Skeletal muscle satellite cell (primary cell): ENCODE results near the gene PPIB. TPM values are rescaled to one million over a fixed set of nuclear protein-coding genes. Genes with fewer than 3 reads are reported as not detected.

Experiments used
- H3K27me3 ChIP-seq: 2 replicates; pipeline ENCODE4 v1.7.0; 2013; ENCODE audit warnings: low read length; ENCODE audit not compliant: control insufficient read depth, insufficient read depth
- H3K36me3 ChIP-seq: 2 replicates; pipeline ENCODE4 v1.7.0; 2013; ENCODE audit warnings: mild to moderate bottlenecking, control low read depth, low read length; ENCODE audit not compliant: insufficient read depth
- H3K4me1 ChIP-seq: 2 replicates; pipeline ENCODE4 v1.7.0; 2013; ENCODE audit warnings: low read length; ENCODE audit not compliant: control insufficient read depth, insufficient read depth
- H3K4me2 ChIP-seq: 2 replicates; pipeline ENCODE4 v1.7.0; 2013; ENCODE audit warnings: mild to moderate bottlenecking, low read length
- H3K4me3 ChIP-seq: 2 replicates; pipeline ENCODE4 v1.7.0; 2013; ENCODE audit warnings: low read length
- H3K9ac ChIP-seq: 2 replicates; pipeline ENCODE4 v1.7.0; 2013; ENCODE audit warnings: mild to moderate bottlenecking, low read depth, low read length, moderate library complexity
- H3K9me3 ChIP-seq: replicated peaks from 2 replicates; pipeline ENCODE4 v1.7.0; 2013; ENCODE audit warnings: mild to moderate bottlenecking, control low read depth, low read length
- total RNA-seq: library from RNA; depleted of rRNA; stranded (reverse); fragments of >200 nt; gene quantifications from 2 replicates; pipeline ENCODE4 v1.2.3, GENCODE V29; 2012; rRNA removed

The PPIB gene
- total RNA-seq: 995 TPM in 2 replicates

DNA sequence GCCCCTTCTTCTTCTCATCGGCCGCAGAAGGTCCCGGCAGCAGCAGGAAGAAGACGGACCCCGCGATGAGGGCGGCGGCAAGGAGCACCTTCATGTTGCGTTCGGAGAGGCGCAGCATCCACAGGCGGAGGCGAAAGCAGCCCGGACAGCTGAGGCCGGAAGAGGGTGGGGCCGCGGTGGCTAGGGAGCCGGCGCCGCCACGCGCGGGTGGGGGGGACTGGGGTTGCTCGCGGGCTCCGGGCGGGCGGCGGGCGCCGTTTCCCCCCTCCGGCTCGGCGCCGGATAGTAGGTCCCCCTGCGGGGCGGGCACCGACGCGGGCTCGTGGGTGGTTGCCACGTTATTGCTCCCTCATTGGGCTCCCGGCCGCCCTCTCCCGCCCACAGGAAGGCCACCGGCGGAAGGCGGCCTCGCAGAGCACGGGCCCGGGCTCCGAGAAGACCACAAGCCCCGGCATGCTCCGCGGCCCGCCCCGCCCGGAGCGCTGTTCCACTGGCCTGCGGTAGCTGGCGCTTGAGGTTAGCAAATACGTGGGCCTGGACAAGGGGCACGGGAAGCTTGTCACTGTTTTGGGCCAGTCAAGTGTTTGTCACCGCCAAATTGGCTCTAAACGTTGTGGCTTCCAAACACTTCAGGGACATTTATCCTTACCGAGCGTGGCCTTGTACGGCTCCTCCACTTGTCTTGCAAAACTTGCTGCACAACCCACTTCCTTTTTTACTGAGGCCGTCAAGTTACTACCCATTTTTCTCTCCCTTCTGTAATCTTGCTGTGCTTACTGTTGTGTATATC lies at the start of gene PPIB:
Gene PPIB (minus strand): TSS at position 154 of the 790 bp plus-strand sequence. CDS start 36 bp downstream, at position 118.
- peak within 1 kb of the TSS; percentile 94 for H3K9ac ChIP-seq
- H3K4me3 ChIP-seq: peak within 1 kb of the TSS; percentile 99
- H3K4me2 ChIP-seq: peak within 1 kb of the TSS; percentile 95
- no peaks in the 10 kb centered on the region for H3K27me3 ChIP-seq
- H3K4me1 ChIP-seq: peaks cover 30% of the 10 kb centered on the region
- H3K36me3 ChIP-seq: peaks cover 24% of the 10 kb centered on the region
- H3K9me3 ChIP-seq: no peaks in the 10 kb centered on the region

- H3K4me3 ChIP-seq: no peak overlapping the region
- no peaks in the 10 kb centered on the region for H3K9me3 ChIP-seq
- no peaks in the 10 kb centered on the region for H3K27me3 ChIP-seq
- peaks cover 14% of the 10 kb centered on the region for H3K36me3 ChIP-seq
- H3K4me2 ChIP-seq: no peak overlapping the region
- H3K9ac ChIP-seq: no peak overlapping the region
- H3K4me1 ChIP-seq: no peaks in the 10 kb centered on the region
Observed at GRCh38 chr15:64211696-64212095, 48.9 kb upstream of the PPIB start.

GRCh38 chr15:64210371-64210770 lies 47.5 kb upstream of the PPIB start:
- Histone ChIP-seq H3K9ac (no peak overlapping the region), H3K27me3 (no peaks in the 10 kb centered on the region), H3K36me3 (peaks cover 14% of the 10 kb centered on the region), H3K9me3 (no peaks in the 10 kb centered on the region), H3K4me3 (no peak overlapping the region), H3K4me2 (no peak overlapping the region), H3K4me1 (no peaks in the 10 kb centered on the region)

- Histone ChIP-seq H3K36me3 (peaks cover 16% of the 10 kb centered on the region), H3K4me1 (no peaks in the 10 kb centered on the region), H3K4me3 (no peak overlapping the region), H3K27me3 (no peaks in the 10 kb centered on the region), H3K4me2 (peak overlapping the region; percentile 4), H3K9me3 (no peaks in the 10 kb centered on the region), H3K9ac (peak overlapping the region; percentile 7)
Observed at GRCh38 chr15:64209680-64210334, 47.0 kb upstream of the PPIB start.

DNA sequence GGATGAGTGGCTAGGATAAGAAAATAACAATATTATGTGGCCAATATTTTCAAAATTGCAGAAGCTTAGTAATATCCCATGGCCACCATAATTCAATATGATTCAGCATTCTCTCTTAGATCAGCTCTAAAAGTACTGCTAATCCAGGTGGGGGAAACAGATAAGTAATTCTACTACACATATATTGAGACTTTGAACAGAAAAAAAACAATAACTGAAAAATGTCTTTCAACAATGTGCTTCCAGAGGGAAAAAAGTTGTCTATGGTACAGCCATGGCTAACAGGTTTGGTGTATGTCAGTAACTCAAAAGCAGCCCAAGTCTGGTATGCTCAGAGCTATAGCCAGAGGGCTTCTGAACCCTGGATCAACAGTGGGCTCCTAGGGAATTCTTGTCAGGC lies 42.4 kb upstream of the PPIB start:
- H3K9ac ChIP-seq: no peak overlapping the region
- no peaks in the 10 kb centered on the region for H3K27me3 ChIP-seq
- H3K4me3 ChIP-seq: no peak overlapping the region
- H3K36me3 ChIP-seq: peaks cover 26% of the 10 kb centered on the region
- H3K9me3 ChIP-seq: no peaks in the 10 kb centered on the region
- H3K4me2 ChIP-seq: no peak overlapping the region
- no peaks in the 10 kb centered on the region for H3K4me1 ChIP-seq

DNA sequence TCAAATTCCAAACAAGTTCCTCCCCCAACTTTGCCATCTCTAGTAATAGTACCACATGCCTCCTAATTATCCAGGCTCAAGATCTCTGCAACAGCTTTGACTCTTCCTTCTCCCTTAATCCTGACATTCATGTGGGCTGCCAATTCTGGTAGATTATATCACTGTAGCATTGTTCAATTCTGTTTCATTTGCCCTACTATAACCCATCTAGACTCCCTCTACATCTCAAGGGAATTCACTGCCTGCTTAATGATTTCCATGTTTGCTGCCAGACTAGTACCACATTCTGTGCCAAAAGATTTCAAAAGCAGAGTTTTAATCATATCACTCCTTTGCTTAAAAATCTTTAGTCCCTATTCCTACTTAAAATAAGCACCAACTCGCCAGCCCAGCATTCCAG lies 34.6 kb upstream of the PPIB start:
- Histone ChIP-seq H3K9ac (no peak overlapping the region), H3K27me3 (no peaks in the 10 kb centered on the region), H3K36me3 (peaks cover 21% of the 10 kb centered on the region), H3K4me1 (no peaks in the 10 kb centered on the region), H3K4me3 (no peak overlapping the region), H3K4me2 (no peak overlapping the region), H3K9me3 (no peaks in the 10 kb centered on the region)

- no peaks in the 10 kb centered on the region for H3K27me3 ChIP-seq
- H3K4me3 ChIP-seq: no peak overlapping the region
- no peaks in the 10 kb centered on the region for H3K4me1 ChIP-seq
- H3K36me3 ChIP-seq: peaks cover 14% of the 10 kb centered on the region
- H3K4me2 ChIP-seq: no peak overlapping the region
- no peaks in the 10 kb centered on the region for H3K9me3 ChIP-seq
- H3K9ac ChIP-seq: no peak overlapping the region
Observed at GRCh38 chr15:64193971-64194370, 31.1 kb upstream of the PPIB start.

DNA sequence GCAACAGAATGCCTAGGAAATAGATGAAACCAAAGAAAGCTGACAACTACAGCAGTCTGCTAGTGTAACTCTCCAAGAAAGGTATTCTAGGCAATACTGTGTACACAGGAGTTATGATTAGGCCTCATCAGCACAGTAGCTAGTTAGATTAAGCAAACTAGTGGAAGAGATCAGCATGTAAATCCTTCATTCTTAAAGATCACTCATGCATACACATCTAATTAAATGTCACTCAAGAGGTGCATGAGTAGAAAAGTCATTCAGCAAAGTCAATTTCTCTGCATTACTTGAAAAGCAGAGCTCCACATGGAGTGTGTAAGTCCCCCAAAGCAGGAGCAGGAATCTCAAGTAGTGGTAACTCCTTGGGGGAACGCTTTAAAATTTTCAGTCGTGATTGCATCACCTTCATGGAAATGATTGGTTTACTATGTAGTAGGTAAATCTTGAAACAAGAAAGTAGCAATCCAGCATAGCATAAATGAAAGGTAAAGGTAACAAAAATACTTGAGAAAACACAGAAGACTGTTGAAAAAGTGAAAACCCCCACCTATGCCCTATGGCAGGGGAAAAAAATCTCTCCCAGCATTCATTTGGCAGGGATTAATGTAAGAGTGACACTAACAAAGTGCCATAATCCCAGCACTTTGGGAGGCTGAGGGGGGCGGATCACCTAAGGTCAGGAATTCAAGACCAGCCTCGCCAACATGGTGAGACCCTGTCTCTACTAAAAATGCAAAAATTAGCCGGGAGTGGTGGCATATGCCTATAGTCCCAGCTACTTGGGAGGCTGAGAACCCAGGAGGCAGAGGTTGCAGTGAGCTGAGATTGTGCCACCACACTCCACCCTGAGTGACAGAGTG lies 29.4 kb upstream of the PPIB start:
- Histone ChIP-seq H3K4me3 (no peak overlapping the region), H3K4me1 (no peaks in the 10 kb centered on the region), H3K36me3 (peaks cover 20% of the 10 kb centered on the region), H3K9me3 (no peaks in the 10 kb centered on the region), H3K9ac (no peak overlapping the region), H3K27me3 (no peaks in the 10 kb centered on the region), H3K4me2 (no peak overlapping the region)

DNA sequence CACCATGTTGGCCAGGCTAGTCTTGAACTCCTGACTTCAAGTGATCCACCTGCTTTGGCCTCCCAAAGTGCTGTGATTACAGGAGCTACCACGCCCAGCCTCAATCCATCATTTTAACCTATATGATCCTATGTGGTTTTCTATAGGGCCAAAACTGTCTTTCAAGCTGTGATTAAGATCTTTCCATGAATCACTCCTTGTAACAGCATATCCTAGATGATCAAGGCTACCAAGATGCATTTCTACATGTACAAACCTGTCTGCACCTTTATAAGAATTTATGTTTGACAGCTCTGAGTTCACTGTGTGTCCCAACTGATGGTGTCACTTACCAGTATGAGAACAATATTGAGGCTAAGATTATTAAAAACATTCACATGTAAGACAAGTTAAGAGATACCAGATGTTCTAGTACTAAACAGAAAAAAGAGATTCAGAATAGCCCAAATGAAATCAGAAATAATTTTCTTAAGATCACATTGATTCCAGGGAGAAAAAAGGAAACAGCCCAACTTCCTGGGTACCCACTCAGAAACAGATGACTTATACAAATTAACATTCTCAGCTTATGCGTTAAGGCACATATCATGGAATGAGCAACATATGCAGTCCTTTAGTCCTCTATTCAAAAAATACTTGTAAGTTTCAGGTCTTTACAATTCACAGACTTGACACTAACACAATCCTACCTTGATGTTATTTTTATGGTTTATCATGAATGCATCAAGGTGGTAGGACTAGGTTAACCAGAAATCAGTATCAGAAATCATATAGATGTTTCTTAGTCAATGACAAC lies 24.8 kb upstream of the PPIB start:
- Histone ChIP-seq H3K9ac (no peak overlapping the region), H3K27me3 (no peaks in the 10 kb centered on the region), H3K4me3 (no peak overlapping the region), H3K9me3 (no peaks in the 10 kb centered on the region), H3K4me2 (no peak overlapping the region), H3K4me1 (no peaks in the 10 kb centered on the region), H3K36me3 (peaks cover 21% of the 10 kb centered on the region)

DNA sequence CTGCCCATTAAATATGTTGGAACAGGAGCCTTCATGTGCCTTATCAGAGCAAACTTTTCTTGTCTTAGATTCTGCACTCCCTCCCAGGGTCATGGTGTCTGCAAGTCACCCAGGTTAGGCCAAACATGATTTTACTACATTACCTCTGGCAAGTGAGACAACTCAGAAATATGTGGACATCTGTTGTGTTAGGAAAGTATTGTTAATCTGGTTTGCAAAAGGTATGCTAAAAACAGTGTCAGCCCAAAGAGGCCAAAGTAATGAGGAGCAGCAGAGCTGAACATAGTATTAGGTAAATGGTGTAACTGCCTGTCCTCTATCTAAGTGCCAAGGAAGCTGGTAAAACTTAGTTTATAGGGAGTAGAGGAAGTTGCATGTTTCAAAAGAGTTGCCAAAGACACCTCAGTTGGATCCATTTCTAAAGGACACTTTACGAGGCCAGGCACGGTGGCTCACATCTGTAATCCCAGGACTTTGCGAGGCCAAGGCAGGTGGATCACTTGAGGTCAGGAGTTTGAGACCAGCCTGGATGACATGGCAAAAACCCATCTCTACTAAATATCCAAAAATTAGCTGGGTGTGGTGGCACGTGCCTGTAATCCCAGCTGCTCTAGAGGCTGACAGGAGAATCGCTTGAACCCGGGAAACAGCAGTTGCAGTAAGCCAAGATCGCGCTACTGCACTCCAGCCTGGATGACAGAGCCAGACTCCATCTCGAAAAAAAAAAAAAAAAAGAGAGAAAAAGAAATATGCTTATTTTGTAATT lies 22.5 kb upstream of the PPIB start:
- Histone ChIP-seq H3K4me3 (no peak overlapping the region), H3K36me3 (peaks cover 28% of the 10 kb centered on the region), H3K4me1 (no peaks in the 10 kb centered on the region), H3K27me3 (no peaks in the 10 kb centered on the region), H3K4me2 (no peak overlapping the region), H3K9ac (no peak overlapping the region), H3K9me3 (no peaks in the 10 kb centered on the region)
